Skeletal muscle satellite cell (primary cell): Measurements from ENCODE around the gene CALN1.

Experiments
- H3K27me3 ChIP-seq: 2 replicates; pipeline ENCODE4 v1.7.0; 2013; ENCODE audit warnings: low read length; ENCODE audit not compliant: control insufficient read depth, insufficient read depth
- H3K36me3 ChIP-seq: 2 replicates; pipeline ENCODE4 v1.7.0; 2013; ENCODE audit warnings: mild to moderate bottlenecking, control low read depth, low read length; ENCODE audit not compliant: insufficient read depth
- H3K4me1 ChIP-seq: 2 replicates; pipeline ENCODE4 v1.7.0; 2013; ENCODE audit warnings: low read length; ENCODE audit not compliant: control insufficient read depth, insufficient read depth
- H3K4me2 ChIP-seq: 2 replicates; pipeline ENCODE4 v1.7.0; 2013; ENCODE audit warnings: mild to moderate bottlenecking, low read length
- H3K4me3 ChIP-seq: 2 replicates; pipeline ENCODE4 v1.7.0; 2013; ENCODE audit warnings: low read length
- H3K9ac ChIP-seq: 2 replicates; pipeline ENCODE4 v1.7.0; 2013; ENCODE audit warnings: mild to moderate bottlenecking, low read depth, low read length, moderate library complexity
- H3K9me3 ChIP-seq: replicated peaks from 2 replicates; pipeline ENCODE4 v1.7.0; 2013; ENCODE audit warnings: mild to moderate bottlenecking, control low read depth, low read length

The CALN1 gene

GRCh38 chr7:72337390-72338167 is 74.6 kb downstream of the CALN1 start:
- Histone ChIP-seq H3K4me2 (no peak overlapping the region), H3K9me3 (no peaks in the 10 kb centered on the region), H3K4me3 (no peak overlapping the region), H3K4me1 (no peaks in the 10 kb centered on the region), H3K9ac (no peak overlapping the region), H3K27me3 (peaks cover 21% of the 10 kb centered on the region), H3K36me3 (no peaks in the 10 kb centered on the region)

- Histone ChIP-seq H3K9me3 (no peaks in the 10 kb centered on the region), H3K36me3 (no peaks in the 10 kb centered on the region), H3K27me3 (peaks cover 21% of the 10 kb centered on the region), H3K4me2 (no peak overlapping the region), H3K4me1 (no peaks in the 10 kb centered on the region), H3K4me3 (no peak overlapping the region), H3K9ac (no peak overlapping the region)
These were observed 75.3 kb downstream of the CALN1 start for GRCh38 chr7:72336632-72337389.

- Histone ChIP-seq H3K4me1 (no peaks in the 10 kb centered on the region), H3K4me2 (no peak overlapping the region), H3K4me3 (no peak overlapping the region), H3K27me3 (peaks cover 21% of the 10 kb centered on the region), H3K9ac (no peak overlapping the region), H3K9me3 (no peaks in the 10 kb centered on the region), H3K36me3 (no peaks in the 10 kb centered on the region)
These were observed 75.8 kb downstream of the CALN1 start for GRCh38 chr7:72336382-72336631.

- H3K4me2 ChIP-seq = no peak overlapping the region
- no peak overlapping the region for H3K4me3 ChIP-seq
- no peaks in the 10 kb centered on the region for H3K9me3 ChIP-seq
- no peaks in the 10 kb centered on the region for H3K4me1 ChIP-seq
- no peak overlapping the region for H3K9ac ChIP-seq
- H3K27me3 ChIP-seq = peaks cover 21% of the 10 kb centered on the region
- H3K36me3 ChIP-seq = no peaks in the 10 kb centered on the region
These were observed 76.4 kb downstream of the CALN1 start for GRCh38 chr7:72335561-72336381.

- no peaks in the 10 kb centered on the region for H3K9me3 ChIP-seq
- H3K4me2 ChIP-seq = no peak overlapping the region
- no peak overlapping the region for H3K4me3 ChIP-seq
- H3K9ac ChIP-seq = no peak overlapping the region
- H3K36me3 ChIP-seq = no peaks in the 10 kb centered on the region
- H3K27me3 ChIP-seq = peaks cover 21% of the 10 kb centered on the region
- no peaks in the 10 kb centered on the region for H3K4me1 ChIP-seq
These were observed 77.4 kb downstream of the CALN1 start for GRCh38 chr7:72334698-72335097.

GRCh38 chr7:72334066-72334465 is 78.1 kb downstream of the CALN1 start:
- Histone ChIP-seq H3K27me3 (peaks cover 21% of the 10 kb centered on the region), H3K4me2 (no peak overlapping the region), H3K4me3 (no peak overlapping the region), H3K9ac (no peak overlapping the region), H3K9me3 (no peaks in the 10 kb centered on the region), H3K36me3 (no peaks in the 10 kb centered on the region), H3K4me1 (no peaks in the 10 kb centered on the region)

- no peak overlapping the region for H3K9ac ChIP-seq
- no peaks in the 10 kb centered on the region for H3K27me3 ChIP-seq
- no peaks in the 10 kb centered on the region for H3K4me1 ChIP-seq
- no peaks in the 10 kb centered on the region for H3K9me3 ChIP-seq
- no peak overlapping the region for H3K4me3 ChIP-seq
- H3K36me3 ChIP-seq = no peaks in the 10 kb centered on the region
- no peak overlapping the region for H3K4me2 ChIP-seq
These were observed 85.3 kb downstream of the CALN1 start for GRCh38 chr7:72326811-72327210.

- H3K27me3 ChIP-seq = no peaks in the 10 kb centered on the region
- H3K36me3 ChIP-seq = no peaks in the 10 kb centered on the region
- no peak overlapping the region for H3K9ac ChIP-seq
- H3K4me3 ChIP-seq = no peak overlapping the region
- no peak overlapping the region for H3K4me2 ChIP-seq
- no peaks in the 10 kb centered on the region for H3K9me3 ChIP-seq
- H3K4me1 ChIP-seq = no peaks in the 10 kb centered on the region
These were observed 85.8 kb downstream of the CALN1 start for GRCh38 chr7:72326365-72326764.

GRCh38 chr7:72325561-72325960 is 86.6 kb downstream of the CALN1 start:
- Histone ChIP-seq H3K9me3 (no peaks in the 10 kb centered on the region), H3K4me1 (no peaks in the 10 kb centered on the region), H3K4me3 (no peak overlapping the region), H3K4me2 (no peak overlapping the region), H3K36me3 (no peaks in the 10 kb centered on the region), H3K9ac (no peak overlapping the region), H3K27me3 (no peaks in the 10 kb centered on the region)

- no peaks in the 10 kb centered on the region for H3K9me3 ChIP-seq
- H3K27me3 ChIP-seq = no peaks in the 10 kb centered on the region
- no peak overlapping the region for H3K4me2 ChIP-seq
- no peak overlapping the region for H3K9ac ChIP-seq
- H3K4me3 ChIP-seq = no peak overlapping the region
- no peaks in the 10 kb centered on the region for H3K4me1 ChIP-seq
- H3K36me3 ChIP-seq = no peaks in the 10 kb centered on the region
These were observed 90.5 kb downstream of the CALN1 start for GRCh38 chr7:72321637-72322036.

- Histone ChIP-seq H3K27me3 (no peaks in the 10 kb centered on the region), H3K36me3 (no peaks in the 10 kb centered on the region), H3K9me3 (no peaks in the 10 kb centered on the region), H3K4me1 (no peaks in the 10 kb centered on the region), H3K9ac (no peak overlapping the region), H3K4me2 (no peak overlapping the region), H3K4me3 (no peak overlapping the region)
These were observed 91.1 kb downstream of the CALN1 start for GRCh38 chr7:72321081-72321480.
